Activated CD4-positive, CD25-positive, alpha-beta regulatory T cell treated with anti-CD3 and anti-CD28 coated beads, Interleukin-2, amount 50 U/mL, for 72 hours (primary cell): Measurements from ENCODE around the gene CNTROB.
"Not testable (repeated sequence)": the region's sequence is repeated elsewhere in the genome, so short reads cannot be mapped to it uniquely, and the experiment has no call there.

ENCODE experiments used
- DNase-seq: peaks from one replicate; pipeline ENCODE4 v3.0.0; 2021

The CNTROB gene

GRCh38 chr17:7943291-7943690, 11.3 kb downstream of the CNTROB start:
- no peak for DNase-seq

- DNase-seq: no peak
Measured at GRCh38 chr17:7944326-7944725, 12.3 kb downstream of the CNTROB start.

- DNase-seq: no peak
Measured at GRCh38 chr17:7945651-7946050, 13.6 kb downstream of the CNTROB start.

- DNase-seq: no peak
Measured at GRCh38 chr17:7946441-7946840, 14.4 kb downstream of the CNTROB start.

- no peak for DNase-seq
Measured at GRCh38 chr17:7947651-7948050, 15.6 kb downstream of the CNTROB start.

GRCh38 chr17:7950578-7950977, 18.6 kb downstream of the CNTROB start:
- DNase-seq: no peak

GRCh38 chr17:7951143-7951792, 19.3 kb downstream of the CNTROB start:
- DNase-seq: peak; percentile 44

GRCh38 chr17:7953266-7953665, 21.3 kb downstream of the CNTROB start:
- not testable (repeated sequence) for DNase-seq

- no peak for DNase-seq
Measured at GRCh38 chr17:7955414-7956227, 23.6 kb downstream of the CNTROB start.

GRCh38 chr17:7956228-7956965, 24.4 kb downstream of the CNTROB start:
- DNase-seq: no peak

GRCh38 chr17:7959503-7960253, 27.7 kb downstream of the CNTROB start:
- no peak for DNase-seq

- no peak for DNase-seq
Measured at GRCh38 chr17:7961421-7961820, 29.4 kb downstream of the CNTROB start.

GRCh38 chr17:7967751-7968150, 35.7 kb downstream of the CNTROB start:
- DNase-seq: no peak

- DNase-seq: no peak
Measured at GRCh38 chr17:7969433-7969832, 37.4 kb downstream of the CNTROB start.

GRCh38 chr17:7971651-7972050, 39.6 kb downstream of the CNTROB start:
- DNase-seq: no peak

- no peak for DNase-seq
Measured at GRCh38 chr17:7972131-7972785, 40.3 kb downstream of the CNTROB start.

- DNase-seq: no peak
Measured at GRCh38 chr17:7974638-7975131, 42.7 kb downstream of the CNTROB start.

- DNase-seq: no peak
Measured at GRCh38 chr17:7977039-7977438, 45.0 kb downstream of the CNTROB start.

GRCh38 chr17:7977805-7978204, 45.8 kb downstream of the CNTROB start:
- no peak for DNase-seq

GRCh38 chr17:7982173-7982572, 50.2 kb downstream of the CNTROB start:
- DNase-seq: no peak

GRCh38 chr17:7982666-7983065, 50.7 kb downstream of the CNTROB start:
- DNase-seq: no peak

GRCh38 chr17:7984904-7985303, 52.9 kb downstream of the CNTROB start:
- no peak for DNase-seq
